ENCODE measurements around the gene ANXA3. TPM values are rescaled to one million over a fixed set of nuclear protein-coding genes. Genes with fewer than 3 reads are reported as not detected.

Gene ANXA3
- total RNA-seq, 1 experiment from 2014 or later, result 12.0 TPM

DNA sequence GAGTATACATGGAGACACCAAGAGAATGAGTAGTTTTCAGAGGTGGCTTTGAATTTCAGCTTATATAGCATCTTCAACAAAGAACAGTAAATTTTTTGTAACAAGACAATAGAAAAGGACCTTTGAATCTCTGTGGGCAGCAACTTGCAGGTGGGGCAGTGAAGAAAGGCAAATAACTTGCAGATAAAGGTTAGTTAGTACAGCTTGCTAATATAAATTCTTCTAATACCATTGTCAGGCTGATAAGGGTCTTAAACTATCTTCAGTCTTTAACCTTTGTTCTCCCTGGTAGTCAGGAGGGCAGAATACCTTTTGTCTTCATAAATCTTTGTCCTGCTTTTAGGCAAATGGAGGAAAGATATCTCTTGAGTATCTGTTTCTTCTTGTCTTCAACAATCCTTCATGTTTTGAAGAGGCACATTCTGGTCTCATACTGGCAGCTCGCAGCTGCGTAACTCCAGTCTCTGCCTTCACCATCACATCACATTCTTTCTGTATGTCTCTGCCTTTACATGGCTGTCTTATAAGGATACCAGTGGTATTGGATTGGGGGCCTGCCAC, 16.0 kb downstream of the ANXA3 start:
- CTCF ChIA-PET, result no interaction called here
- POLR2A ChIA-PET, result no interaction called here
- TF ChIP-seq, protein P1, sequence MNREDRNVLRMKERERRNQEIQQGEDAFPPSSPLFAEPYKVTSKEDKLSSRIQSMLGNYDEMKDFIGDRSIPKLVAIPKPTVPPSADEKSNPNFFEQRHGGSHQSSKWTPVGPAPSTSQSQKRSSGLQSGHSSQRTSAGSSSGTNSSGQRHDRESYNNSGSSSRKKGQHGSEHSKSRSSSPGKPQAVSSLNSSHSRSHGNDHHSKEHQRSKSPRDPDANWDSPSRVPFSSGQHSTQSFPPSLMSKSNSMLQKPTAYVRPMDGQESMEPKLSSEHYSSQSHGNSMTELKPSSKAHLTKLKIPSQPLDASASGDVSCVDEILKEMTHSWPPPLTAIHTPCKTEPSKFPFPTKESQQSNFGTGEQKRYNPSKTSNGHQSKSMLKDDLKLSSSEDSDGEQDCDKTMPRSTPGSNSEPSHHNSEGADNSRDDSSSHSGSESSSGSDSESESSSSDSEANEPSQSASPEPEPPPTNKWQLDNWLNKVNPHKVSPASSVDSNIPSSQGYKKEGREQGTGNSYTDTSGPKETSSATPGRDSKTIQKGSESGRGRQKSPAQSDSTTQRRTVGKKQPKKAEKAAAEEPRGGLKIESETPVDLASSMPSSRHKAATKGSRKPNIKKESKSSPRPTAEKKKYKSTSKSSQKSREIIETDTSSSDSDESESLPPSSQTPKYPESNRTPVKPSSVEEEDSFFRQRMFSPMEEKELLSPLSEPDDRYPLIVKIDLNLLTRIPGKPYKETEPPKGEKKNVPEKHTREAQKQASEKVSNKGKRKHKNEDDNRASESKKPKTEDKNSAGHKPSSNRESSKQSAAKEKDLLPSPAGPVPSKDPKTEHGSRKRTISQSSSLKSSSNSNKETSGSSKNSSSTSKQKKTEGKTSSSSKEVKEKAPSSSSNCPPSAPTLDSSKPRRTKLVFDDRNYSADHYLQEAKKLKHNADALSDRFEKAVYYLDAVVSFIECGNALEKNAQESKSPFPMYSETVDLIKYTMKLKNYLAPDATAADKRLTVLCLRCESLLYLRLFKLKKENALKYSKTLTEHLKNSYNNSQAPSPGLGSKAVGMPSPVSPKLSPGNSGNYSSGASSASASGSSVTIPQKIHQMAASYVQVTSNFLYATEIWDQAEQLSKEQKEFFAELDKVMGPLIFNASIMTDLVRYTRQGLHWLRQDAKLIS (CRISPR knock-in tag; IDR thresholded peaks at IDR 0.05; ENCODE audit: borderline replicate concordance), result no peak
- TF ChIP-seq ATF2 (CRISPR knock-in tag; IDR thresholded peaks at IDR 0.05; ENCODE audit: borderline replicate concordance, low read depth) (no peak), FOXK1 (CRISPR knock-in tag; IDR thresholded peaks at IDR 0.05) (no peak), CTCF (IDR thresholded peaks at IDR 0.05) (no peak)
- TF ChIP-seq, protein P2, sequence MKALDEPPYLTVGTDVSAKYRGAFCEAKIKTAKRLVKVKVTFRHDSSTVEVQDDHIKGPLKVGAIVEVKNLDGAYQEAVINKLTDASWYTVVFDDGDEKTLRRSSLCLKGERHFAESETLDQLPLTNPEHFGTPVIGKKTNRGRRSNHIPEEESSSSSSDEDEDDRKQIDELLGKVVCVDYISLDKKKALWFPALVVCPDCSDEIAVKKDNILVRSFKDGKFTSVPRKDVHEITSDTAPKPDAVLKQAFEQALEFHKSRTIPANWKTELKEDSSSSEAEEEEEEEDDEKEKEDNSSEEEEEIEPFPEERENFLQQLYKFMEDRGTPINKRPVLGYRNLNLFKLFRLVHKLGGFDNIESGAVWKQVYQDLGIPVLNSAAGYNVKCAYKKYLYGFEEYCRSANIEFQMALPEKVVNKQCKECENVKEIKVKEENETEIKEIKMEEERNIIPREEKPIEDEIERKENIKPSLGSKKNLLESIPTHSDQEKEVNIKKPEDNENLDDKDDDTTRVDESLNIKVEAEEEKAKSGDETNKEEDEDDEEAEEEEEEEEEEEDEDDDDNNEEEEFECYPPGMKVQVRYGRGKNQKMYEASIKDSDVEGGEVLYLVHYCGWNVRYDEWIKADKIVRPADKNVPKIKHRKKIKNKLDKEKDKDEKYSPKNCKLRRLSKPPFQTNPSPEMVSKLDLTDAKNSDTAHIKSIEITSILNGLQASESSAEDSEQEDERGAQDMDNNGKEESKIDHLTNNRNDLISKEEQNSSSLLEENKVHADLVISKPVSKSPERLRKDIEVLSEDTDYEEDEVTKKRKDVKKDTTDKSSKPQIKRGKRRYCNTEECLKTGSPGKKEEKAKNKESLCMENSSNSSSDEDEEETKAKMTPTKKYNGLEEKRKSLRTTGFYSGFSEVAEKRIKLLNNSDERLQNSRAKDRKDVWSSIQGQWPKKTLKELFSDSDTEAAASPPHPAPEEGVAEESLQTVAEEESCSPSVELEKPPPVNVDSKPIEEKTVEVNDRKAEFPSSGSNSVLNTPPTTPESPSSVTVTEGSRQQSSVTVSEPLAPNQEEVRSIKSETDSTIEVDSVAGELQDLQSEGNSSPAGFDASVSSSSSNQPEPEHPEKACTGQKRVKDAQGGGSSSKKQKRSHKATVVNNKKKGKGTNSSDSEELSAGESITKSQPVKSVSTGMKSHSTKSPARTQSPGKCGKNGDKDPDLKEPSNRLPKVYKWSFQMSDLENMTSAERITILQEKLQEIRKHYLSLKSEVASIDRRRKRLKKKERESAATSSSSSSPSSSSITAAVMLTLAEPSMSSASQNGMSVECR (CRISPR knock-in tag; IDR thresholded peaks at IDR 0.05; ENCODE audit: borderline replicate concordance), result no peak
- Mint-ChIP-seq H3K36me3 (peaks cover 2% of the 10 kb centered on the region; the same call in 1 of the 2 replicates), H3K27ac (no peak overlapping the region), H3K27me3 (ENCODE audit: low read depth) (no peaks in the 10 kb centered on the region), H3K9me3 (peaks cover 3% of the 10 kb centered on the region; the same call in 1 of the 2 replicates), H3K4me3 (no peak overlapping the region), H3K4me1 (peaks cover 48% of the 10 kb centered on the region)
- DNase-seq (ENCODE audit: low spot score), result no peak
- no peak; the same call in 1 of the 2 replicates for ATAC-seq

- ATAC-seq (no peak), DNase-seq (ENCODE audit: low spot score) (no peak)
- ChIA-PET CTCF (interaction anchor here (0.9 kb wide), 1 partner anchor 316 kb away, joined by 3 read pairs; no protein-coding TSS in a partner anchor), POLR2A (interaction anchor here (0.7 kb wide), 1 partner anchor 229 kb away, joined by 3 read pairs; no protein-coding TSS in a partner anchor)
- H3K27ac Mint-ChIP-seq, result peak overlapping the region; percentile 28; the same call in 1 of the 2 replicates
- H3K27me3 Mint-ChIP-seq (ENCODE audit: low read depth), result no peaks in the 10 kb centered on the region
- H3K36me3 Mint-ChIP-seq, result peaks cover 2% of the 10 kb centered on the region; the same call in 1 of the 2 replicates
- peaks cover 40% of the 10 kb centered on the region for H3K4me1 Mint-ChIP-seq
- TF ChIP-seq AR (CRISPR knock-in tag; IDR thresholded peaks at IDR 0.05) (no peak), FOXP1 (CRISPR knock-in tag; IDR thresholded peaks at IDR 0.05; ENCODE audit: borderline replicate concordance) (no peak), RELA (CRISPR knock-in tag; IDR thresholded peaks at IDR 0.05; ENCODE audit: borderline replicate concordance) (no peak), ELF4 (CRISPR knock-in tag; IDR thresholded peaks at IDR 0.05; ENCODE audit: low read depth) (no peak), ZNF219 (CRISPR knock-in tag; IDR thresholded peaks at IDR 0.05; ENCODE audit: borderline replicate concordance) (no peak), CREB1 (CRISPR knock-in tag; IDR thresholded peaks at IDR 0.05) (no peak), FOXK1 (CRISPR knock-in tag; IDR thresholded peaks at IDR 0.05) (no peak), ATF1 (CRISPR knock-in tag; IDR thresholded peaks at IDR 0.05) (no peak), FOXP4 (CRISPR knock-in tag; IDR thresholded peaks at IDR 0.05) (no peak)
- TF ChIP-seq, protein P3, sequence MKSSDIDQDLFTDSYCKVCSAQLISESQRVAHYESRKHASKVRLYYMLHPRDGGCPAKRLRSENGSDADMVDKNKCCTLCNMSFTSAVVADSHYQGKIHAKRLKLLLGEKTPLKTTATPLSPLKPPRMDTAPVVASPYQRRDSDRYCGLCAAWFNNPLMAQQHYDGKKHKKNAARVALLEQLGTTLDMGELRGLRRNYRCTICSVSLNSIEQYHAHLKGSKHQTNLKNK (CRISPR knock-in tag; IDR thresholded peaks at IDR 0.05), result no peak
- H3K9me3 Mint-ChIP-seq, result peaks cover 3% of the 10 kb centered on the region; the same call in 1 of the 2 replicates
- no peak overlapping the region for H3K4me3 Mint-ChIP-seq
Measured at GRCh38 chr4:78568640-78569305, 17.2 kb downstream of the ANXA3 start.
